ENCODE measurements around the gene C2CD2L.

Gene C2CD2L

GRCh38 chr11:119087747-119088241, 19.4 kb upstream of the C2CD2L start:
- DNase-seq (ENCODE audit: low spot score in 2 of 2) (no peak), ATAC-seq (ENCODE audit: low read depth) (no peak)
- peaks cover 23% of the 10 kb centered on the region for H3K4me1 Mint-ChIP-seq
- H3K36me3 Mint-ChIP-seq = no peaks in the 10 kb centered on the region
- H3K9me3 Mint-ChIP-seq = no peaks in the 10 kb centered on the region
- H3K27ac Mint-ChIP-seq = no peak overlapping the region
- no peak overlapping the region for H3K4me3 Mint-ChIP-seq
- no peaks in the 10 kb centered on the region for H3K27me3 Mint-ChIP-seq

- no peaks in the 10 kb centered on the region for H3K27me3 Mint-ChIP-seq
- H3K4me1 Mint-ChIP-seq = peaks cover 25% of the 10 kb centered on the region
- H3K4me3 Mint-ChIP-seq = no peak overlapping the region
- H3K27ac Mint-ChIP-seq = no peak overlapping the region
- ATAC-seq (ENCODE audit: low read depth) (no peak), DNase-seq (ENCODE audit: low spot score in 2 of 2) (no peak)
- H3K9me3 Mint-ChIP-seq = no peaks in the 10 kb centered on the region
- H3K36me3 Mint-ChIP-seq = no peaks in the 10 kb centered on the region
These were observed 18.7 kb upstream of the C2CD2L start for GRCh38 chr11:119088406-119088805.

GRCh38 chr11:119089319-119089718, 17.8 kb upstream of the C2CD2L start:
- no peaks in the 10 kb centered on the region for H3K27me3 Mint-ChIP-seq
- no peak overlapping the region for H3K27ac Mint-ChIP-seq
- no peak for ATAC-seq (ENCODE audit: low read depth)
- no peak for DNase-seq (ENCODE audit: low spot score in 2 of 2)
- no peaks in the 10 kb centered on the region for H3K9me3 Mint-ChIP-seq
- H3K4me3 Mint-ChIP-seq = no peak overlapping the region
- H3K36me3 Mint-ChIP-seq = no peaks in the 10 kb centered on the region
- H3K4me1 Mint-ChIP-seq = peaks cover 30% of the 10 kb centered on the region

- Mint-ChIP-seq H3K4me1 (peaks cover 22% of the 10 kb centered on the region), H3K9me3 (no peaks in the 10 kb centered on the region), H3K27me3 (no peaks in the 10 kb centered on the region), H3K27ac (no peak overlapping the region), H3K4me3 (no peak overlapping the region), H3K36me3 (no peaks in the 10 kb centered on the region)
- ATAC-seq (ENCODE audit: low read depth) = no peak
- no peak for DNase-seq (ENCODE audit: low spot score in 2 of 2)
These were observed 16.0 kb upstream of the C2CD2L start for GRCh38 chr11:119091178-119091577.

GRCh38 chr11:119091966-119092879, 14.9 kb upstream of the C2CD2L start:
- peaks cover 4% of the 10 kb centered on the region for H3K36me3 Mint-ChIP-seq
- no peak overlapping the region for H3K4me3 Mint-ChIP-seq
- peaks cover 26% of the 10 kb centered on the region for H3K4me1 Mint-ChIP-seq

GRCh38 chr11:119092880-119093842, 14.0 kb upstream of the C2CD2L start:
- no peaks in the 10 kb centered on the region for H3K27me3 Mint-ChIP-seq
- H3K4me3 Mint-ChIP-seq = peak overlapping the region; percentile 94
- peaks cover 33% of the 10 kb centered on the region for H3K4me1 Mint-ChIP-seq
- DNase-seq (ENCODE audit: low spot score in 2 of 2) (no peak), ATAC-seq (ENCODE audit: low read depth) (no peak)
- no peak overlapping the region for H3K27ac Mint-ChIP-seq
- peaks cover 10% of the 10 kb centered on the region for H3K36me3 Mint-ChIP-seq
- H3K9me3 Mint-ChIP-seq = no peaks in the 10 kb centered on the region

More at GRCh38 chr11:119091966-119092879, 14.9 kb upstream of the C2CD2L start:
- ATAC-seq (ENCODE audit: low read depth) (no peak), DNase-seq (ENCODE audit: low spot score in 2 of 2) (no peak)
- Mint-ChIP-seq H3K27ac (no peak overlapping the region), H3K27me3 (no peaks in the 10 kb centered on the region), H3K9me3 (no peaks in the 10 kb centered on the region)

- peak; percentile 0 for ATAC-seq (ENCODE audit: low read depth)
- Mint-ChIP-seq H3K4me3 (peak overlapping the region; percentile 94), H3K9me3 (no peaks in the 10 kb centered on the region), H3K36me3 (peaks cover 16% of the 10 kb centered on the region), H3K27ac (peak overlapping the region; percentile 90), H3K27me3 (no peaks in the 10 kb centered on the region), H3K4me1 (peaks cover 34% of the 10 kb centered on the region)
- peak; percentile 18 to 50 for DNase-seq (ENCODE audit: low spot score in 2 of 2)
These were observed 13.0 kb upstream of the C2CD2L start for GRCh38 chr11:119093942-119094815.

- H3K27me3 Mint-ChIP-seq = no peaks in the 10 kb centered on the region
- peak; percentile 38 for ATAC-seq (ENCODE audit: low read depth)
These were observed 12.4 kb upstream of the C2CD2L start for GRCh38 chr11:119094816-119095065.

GRCh38 chr11:119095066-119095880, 11.9 kb upstream of the C2CD2L start:
- H3K4me1 Mint-ChIP-seq = peaks cover 34% of the 10 kb centered on the region
- H3K27me3 Mint-ChIP-seq = no peaks in the 10 kb centered on the region
- peak overlapping the region; percentile 94 for H3K4me3 Mint-ChIP-seq
- peak overlapping the region; percentile 90 for H3K27ac Mint-ChIP-seq
- peaks cover 16% of the 10 kb centered on the region for H3K36me3 Mint-ChIP-seq
- DNase-seq (ENCODE audit: low spot score in 2 of 2) (peak; percentile 99), ATAC-seq (ENCODE audit: low read depth) (peak; percentile 84)
- no peaks in the 10 kb centered on the region for H3K9me3 Mint-ChIP-seq

More at GRCh38 chr11:119094816-119095065, 12.4 kb upstream of the C2CD2L start:
- H3K4me3 Mint-ChIP-seq = peak overlapping the region; percentile 94
- H3K27ac Mint-ChIP-seq = peak overlapping the region; percentile 90
- DNase-seq (ENCODE audit: low spot score in 2 of 2) = no peak
- peaks cover 35% of the 10 kb centered on the region for H3K4me1 Mint-ChIP-seq
- H3K9me3 Mint-ChIP-seq = no peaks in the 10 kb centered on the region
- peaks cover 16% of the 10 kb centered on the region for H3K36me3 Mint-ChIP-seq

- Mint-ChIP-seq H3K36me3 (peaks cover 16% of the 10 kb centered on the region), H3K27ac (no peak overlapping the region), H3K27me3 (no peaks in the 10 kb centered on the region), H3K9me3 (no peaks in the 10 kb centered on the region), H3K4me3 (no peak overlapping the region), H3K4me1 (peaks cover 27% of the 10 kb centered on the region)
- DNase-seq (ENCODE audit: low spot score in 2 of 2) (no peak), ATAC-seq (ENCODE audit: low read depth) (no peak)
These were observed 7.4 kb upstream of the C2CD2L start for GRCh38 chr11:119099711-119100110.

- H3K9me3 Mint-ChIP-seq = no peaks in the 10 kb centered on the region
- peak overlapping the region; percentile 90 for H3K4me3 Mint-ChIP-seq
- peaks cover 16% of the 10 kb centered on the region for H3K36me3 Mint-ChIP-seq
- ATAC-seq (ENCODE audit: low read depth) = no peak
- H3K27me3 Mint-ChIP-seq = no peaks in the 10 kb centered on the region
- peaks cover 27% of the 10 kb centered on the region for H3K4me1 Mint-ChIP-seq
- DNase-seq (ENCODE audit: low spot score in 2 of 2) = no peak
- no peak overlapping the region for H3K27ac Mint-ChIP-seq
These were observed 6.7 kb upstream of the C2CD2L start for GRCh38 chr11:119100246-119100970.

- Mint-ChIP-seq H3K27ac (peak overlapping the region; percentile 95), H3K36me3 (peaks cover 16% of the 10 kb centered on the region), H3K4me1 (peaks cover 25% of the 10 kb centered on the region), H3K9me3 (no peaks in the 10 kb centered on the region), H3K4me3 (peak overlapping the region; percentile 90), H3K27me3 (no peaks in the 10 kb centered on the region)
- no peak for ATAC-seq (ENCODE audit: low read depth)
- DNase-seq (ENCODE audit: low spot score in 2 of 2) = no peak
These were observed 6.0 kb upstream of the C2CD2L start for GRCh38 chr11:119100994-119101758.

All from memory B cell (primary cell).